GM10847 (cell line): ENCODE data around the gene NELFE.

Experiments used
- POLR2A ChIP-seq: IDR thresholded peaks from 2 replicates; pipeline ENCODE4 v1.6.1; 2011; ENCODE audit not compliant: insufficient read length; ENCODE audit errors: extremely low read depth

NELFE gene

GRCh38 chr6:31919624-31920303 is 39.0 kb downstream of the NELFE start:
- TF ChIP-seq POLR2A, result no peak

GRCh38 chr6:31918069-31918720 is 40.6 kb downstream of the NELFE start:
- TF ChIP-seq POLR2A, result no peak

GRCh38 chr6:31915756-31916155 is 43.0 kb downstream of the NELFE start:
- no peak for TF ChIP-seq POLR2A

- TF ChIP-seq POLR2A, result no peak
Observed at GRCh38 chr6:31915351-31915750, 43.4 kb downstream of the NELFE start.

GRCh38 chr6:31911826-31912585 is 46.8 kb downstream of the NELFE start:
- TF ChIP-seq POLR2A, result no peak

GRCh38 chr6:31908791-31909190 is 50.0 kb downstream of the NELFE start:
- no peak for TF ChIP-seq POLR2A

- no peak for TF ChIP-seq POLR2A
Observed at GRCh38 chr6:31907158-31907813, 51.5 kb downstream of the NELFE start.

GRCh38 chr6:31906122-31906521 is 52.6 kb downstream of the NELFE start:
- no peak for TF ChIP-seq POLR2A

GRCh38 chr6:31905041-31905440 is 53.7 kb downstream of the NELFE start:
- TF ChIP-seq POLR2A, result no peak

- no peak for TF ChIP-seq POLR2A
Observed at GRCh38 chr6:31903957-31904356, 54.8 kb downstream of the NELFE start.
